Measurements from ENCODE around the gene PRR23E.

PRR23E gene

DNA sequence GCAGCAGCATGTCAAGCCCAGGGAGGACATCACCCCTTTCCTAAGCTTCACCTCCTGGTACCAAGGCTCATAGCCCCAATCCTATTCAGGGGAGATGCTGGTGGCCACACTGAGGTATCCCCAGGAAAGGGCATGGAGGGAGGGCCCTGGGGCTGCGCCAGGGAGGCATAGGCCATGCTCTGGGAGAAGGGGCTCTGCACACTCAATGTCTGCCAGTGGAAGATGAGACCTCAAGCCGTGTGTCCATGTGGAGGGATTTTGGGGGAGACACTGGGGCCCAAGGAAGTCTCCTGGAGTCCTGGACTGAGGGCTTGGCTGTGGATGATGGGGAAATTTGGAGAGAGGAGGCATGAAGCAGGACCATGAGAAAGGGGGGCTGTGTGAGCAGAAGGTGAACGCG lies 21.2 kb upstream of the PRR23E start:
- TF ChIP-seq CTCF (IDR thresholded peaks at IDR 0.05; ENCODE audit: low read depth, low read length) = no peak
- H3K4me3 ChIP-seq (ENCODE audit: low read depth, low read length) = no peak overlapping the region

DNA sequence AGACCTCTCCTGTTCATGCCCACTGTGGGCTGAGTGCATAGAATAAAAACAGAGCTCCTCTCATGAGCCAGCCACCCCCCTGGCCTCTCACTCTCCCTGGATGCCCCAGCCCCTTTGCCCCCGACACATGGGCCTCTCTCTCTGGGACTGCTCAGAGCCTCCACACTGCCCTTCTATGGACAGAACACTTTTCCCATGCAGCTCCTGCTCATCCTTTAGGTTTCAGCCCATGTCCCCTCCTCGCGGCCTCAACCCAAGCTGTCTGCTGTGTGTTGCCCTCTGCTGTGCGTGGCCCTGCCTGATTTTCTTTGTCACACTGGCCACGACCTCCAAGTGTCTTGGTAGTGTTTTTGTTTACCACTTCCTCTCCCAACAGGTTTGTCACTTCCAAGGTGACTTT lies 20.7 kb upstream of the PRR23E start:
- H3K4me3 ChIP-seq (ENCODE audit: low read depth, low read length) = no peak overlapping the region
- no peak for TF ChIP-seq CTCF (IDR thresholded peaks at IDR 0.05; ENCODE audit: low read depth, low read length)

DNA sequence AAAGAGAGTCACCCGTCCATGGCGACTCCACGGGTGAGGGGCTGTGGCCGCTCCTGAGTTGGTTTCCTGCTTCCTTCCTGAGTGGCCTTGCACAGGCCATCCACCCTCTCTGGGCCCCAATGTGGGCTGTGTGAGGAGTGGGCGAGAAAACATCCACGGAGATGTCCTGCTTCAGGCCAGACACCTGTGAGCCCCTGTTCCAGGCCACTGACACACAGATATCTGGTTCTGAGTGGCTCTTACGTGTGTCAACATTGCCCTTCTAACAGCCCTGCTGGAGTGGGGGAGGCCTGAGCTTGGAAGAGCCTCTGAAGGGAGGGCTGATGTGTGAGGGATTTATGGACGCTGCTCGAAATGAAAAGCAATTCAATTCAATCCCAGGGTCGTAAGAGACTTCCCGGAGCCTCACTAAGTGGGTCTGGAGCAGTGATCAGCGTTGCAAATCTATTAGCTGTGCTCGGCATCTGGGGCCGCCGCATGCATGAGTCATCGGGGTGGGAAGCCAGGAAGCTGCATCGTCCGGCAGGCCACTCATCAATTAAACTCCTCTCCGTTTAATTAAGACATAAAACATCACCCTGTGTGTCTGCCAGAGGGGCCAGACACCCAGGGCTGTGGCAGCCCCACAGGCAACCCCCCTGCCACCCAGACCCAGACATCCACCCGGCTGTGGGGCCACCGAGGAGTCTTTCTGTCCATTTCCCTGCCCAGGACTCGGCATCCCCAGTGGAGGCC lies 20.0 kb upstream of the PRR23E start:
- no peak for TF ChIP-seq CTCF (IDR thresholded peaks at IDR 0.05; ENCODE audit: low read depth, low read length)
- H3K4me3 ChIP-seq (ENCODE audit: low read depth, low read length) = no peak overlapping the region

- no peak for TF ChIP-seq CTCF (IDR thresholded peaks at IDR 0.05; ENCODE audit: low read depth, low read length)
These were observed 19.3 kb upstream of the PRR23E start for GRCh38 chr3:127173516-127174166.

GRCh38 chr3:127174284-127174683 lies 18.6 kb upstream of the PRR23E start:
- no peak overlapping the region for H3K4me3 ChIP-seq (ENCODE audit: low read depth, low read length)
- no peak for TF ChIP-seq CTCF (IDR thresholded peaks at IDR 0.05; ENCODE audit: low read depth, low read length)

More at GRCh38 chr3:127173516-127174166, 19.3 kb upstream of the PRR23E start:
- no peak overlapping the region for H3K4me3 ChIP-seq (ENCODE audit: low read depth, low read length)

GRCh38 chr3:127174715-127175140 lies 18.2 kb upstream of the PRR23E start:
- no peak for TF ChIP-seq CTCF (IDR thresholded peaks at IDR 0.05; ENCODE audit: low read depth, low read length)
- no peak overlapping the region for H3K4me3 ChIP-seq (ENCODE audit: low read depth, low read length)

DNA sequence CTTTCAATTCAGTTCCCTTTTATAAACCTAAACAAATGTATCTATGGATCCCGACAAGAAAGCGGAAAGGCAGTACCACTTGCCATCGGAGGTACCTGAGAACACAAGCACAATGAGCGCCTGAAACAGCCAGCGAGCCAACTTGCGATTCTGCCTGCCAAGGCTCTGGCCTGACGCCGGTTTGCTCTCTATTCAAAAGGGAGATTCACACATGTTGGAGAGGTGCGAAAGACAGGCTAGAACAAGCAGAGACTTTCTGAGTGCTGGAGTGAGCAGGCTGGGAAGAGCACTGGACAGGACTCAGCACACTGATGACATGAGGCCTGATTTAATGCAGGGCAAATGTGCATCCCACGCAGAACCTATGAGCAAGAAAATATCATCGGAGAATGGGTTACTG lies 17.7 kb upstream of the PRR23E start:
- no peak for TF ChIP-seq CTCF (IDR thresholded peaks at IDR 0.05; ENCODE audit: low read depth, low read length)
- H3K4me3 ChIP-seq (ENCODE audit: low read depth, low read length) = no peak overlapping the region

All from WI38 (cell line).